HFFc6 (cell line): Measurements from ENCODE around the gene ULK1. TPM values are rescaled to one million over a fixed set of nuclear protein-coding genes. Genes with fewer than 3 reads are reported as not detected.
A peak's percentile ranks its signal among the peaks of the same experiment; 100 is the strongest.

Source experiments
- DNase-seq: peaks from one replicate; pipeline ENCODE4 v3.0.0-alpha.2; 2018
- H3K27ac Mint-ChIP-seq: 2 replicates; pipeline ENCODE4 v1.8.0; 2020; ENCODE audit warnings: mild to moderate bottlenecking, mixed read lengths
- H3K27me3 Mint-ChIP-seq: 2 replicates; pipeline ENCODE4 v1.8.0; 2021; ENCODE audit warnings: mild to moderate bottlenecking, moderate library complexity, mixed read lengths; ENCODE audit not compliant: insufficient read depth
- H3K36me3 Mint-ChIP-seq: 2 replicates; pipeline ENCODE4 v1.8.0; 2021; ENCODE audit warnings: low read depth, mixed read lengths
- H3K4me1 Mint-ChIP-seq: 2 replicates; pipeline ENCODE4 v1.8.0; 2020; ENCODE audit warnings: low read depth, mixed read lengths
- H3K4me3 Mint-ChIP-seq: 2 replicates; pipeline ENCODE4 v1.8.0; 2020; ENCODE audit warnings: mild to moderate bottlenecking, moderate library complexity, mixed read lengths
- H3K9me3 Mint-ChIP-seq: 2 replicates; pipeline ENCODE4 v1.8.0; 2020; ENCODE audit warnings: mild to moderate bottlenecking, mixed read lengths
- CTCF ChIP-seq: fragments of 200-600 bp; sonication (generic); IDR thresholded peaks from 2 replicates; pipeline ENCODE4 v1.5.0; 2021; ENCODE audit warnings: antibody characterized with exemption, mild to moderate bottlenecking
- total RNA-seq, 6 experiments: library from RNA; stranded (reverse); fragmentation: NEBNext Ultra II Directional; extraction: Animal tissue kit (Norgen Biotek cat#: 25700); gene quantifications; 2 replicates in 1 of 6; 3 replicates in 5 of 6; pipeline ENCODE4 v1.2.3, GENCODE V29; 2021

ULK1 gene
- total RNA-seq, 6 experiments from 2014 or later: 21.4 to 35.0 (median 25.5) TPM

GRCh38 chr12:131911851-131912477 is 17.5 kb downstream of the ULK1 start:
- TF ChIP-seq CTCF: no peak; the same call in 1 of the 2 replicates
- Mint-ChIP-seq H3K4me1 (peaks cover 12% of the 10 kb centered on the region), H3K27me3 (no peaks in the 10 kb centered on the region; the same call in 1 of the 2 replicates), H3K9me3 (no peaks in the 10 kb centered on the region), H3K4me3 (no peak overlapping the region), H3K27ac (peak overlapping the region; percentile 70), H3K36me3 (no peaks in the 10 kb centered on the region)
- DNase-seq: no peak

DNA sequence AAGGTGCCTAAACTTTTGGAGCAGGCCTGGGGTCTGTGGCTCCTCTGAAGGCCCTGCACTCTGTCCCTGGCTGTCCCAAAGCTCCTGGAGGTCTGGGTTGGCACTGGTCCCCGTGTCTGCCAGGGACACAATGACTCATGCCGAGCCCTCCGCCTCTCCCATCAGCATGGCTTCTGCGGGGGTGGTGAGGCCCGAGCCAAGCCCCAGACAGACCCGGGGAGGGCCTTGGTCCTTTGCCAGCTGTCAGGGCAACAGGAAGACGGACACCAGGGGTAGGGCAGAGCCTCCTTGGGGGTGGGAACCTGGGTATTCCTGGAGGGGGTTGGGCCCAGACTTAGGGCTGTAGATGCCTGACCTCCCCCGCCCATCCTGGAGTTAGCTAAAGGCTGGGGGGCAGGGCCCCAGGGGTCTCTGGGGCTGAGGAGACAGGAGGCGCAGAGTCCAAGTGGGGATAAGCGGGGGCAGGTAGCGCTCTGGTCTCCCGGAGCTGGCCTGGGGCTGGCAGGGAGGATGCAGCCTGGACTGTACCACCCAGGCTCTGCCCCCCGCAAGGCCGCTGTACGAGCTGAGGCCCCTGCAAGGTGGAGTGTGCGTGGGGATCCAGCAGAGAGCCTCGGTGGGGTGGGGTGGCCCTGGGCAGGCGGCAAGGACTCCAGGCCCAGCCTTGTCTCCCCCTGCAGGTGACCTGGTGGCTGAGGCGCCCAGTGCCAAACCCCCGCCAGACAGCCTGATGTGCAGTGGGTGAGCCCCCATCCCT is 18.3 kb downstream of the ULK1 start:
- peaks cover 12% of the 10 kb centered on the region for H3K4me1 Mint-ChIP-seq
- no peak overlapping the region for H3K4me3 Mint-ChIP-seq
- H3K36me3 Mint-ChIP-seq: no peaks in the 10 kb centered on the region
- no peaks in the 10 kb centered on the region for H3K9me3 Mint-ChIP-seq
- H3K27ac Mint-ChIP-seq: peak overlapping the region; percentile 70
- H3K27me3 Mint-ChIP-seq: no peaks in the 10 kb centered on the region; the same call in 1 of the 2 replicates
- peak; percentile 84 for DNase-seq
- TF ChIP-seq CTCF: peak; percentile 38

GRCh38 chr12:131913666-131914065 is 19.2 kb downstream of the ULK1 start:
- no peak overlapping the region for H3K27ac Mint-ChIP-seq
- DNase-seq: no peak
- H3K4me3 Mint-ChIP-seq: no peak overlapping the region
- no peaks in the 10 kb centered on the region; the same call in 1 of the 2 replicates for H3K27me3 Mint-ChIP-seq
- no peak for TF ChIP-seq CTCF
- peaks cover 12% of the 10 kb centered on the region for H3K4me1 Mint-ChIP-seq
- no peaks in the 10 kb centered on the region for H3K36me3 Mint-ChIP-seq
- no peaks in the 10 kb centered on the region for H3K9me3 Mint-ChIP-seq

- no peak for TF ChIP-seq CTCF
- H3K27me3 Mint-ChIP-seq: no peaks in the 10 kb centered on the region; the same call in 1 of the 2 replicates
- H3K36me3 Mint-ChIP-seq: no peaks in the 10 kb centered on the region
- no peak for DNase-seq
- H3K4me1 Mint-ChIP-seq: peaks cover 12% of the 10 kb centered on the region
- no peaks in the 10 kb centered on the region for H3K9me3 Mint-ChIP-seq
- no peak overlapping the region for H3K4me3 Mint-ChIP-seq
- no peak overlapping the region for H3K27ac Mint-ChIP-seq
Observed at GRCh38 chr12:131914179-131914702, 19.8 kb downstream of the ULK1 start.

DNA sequence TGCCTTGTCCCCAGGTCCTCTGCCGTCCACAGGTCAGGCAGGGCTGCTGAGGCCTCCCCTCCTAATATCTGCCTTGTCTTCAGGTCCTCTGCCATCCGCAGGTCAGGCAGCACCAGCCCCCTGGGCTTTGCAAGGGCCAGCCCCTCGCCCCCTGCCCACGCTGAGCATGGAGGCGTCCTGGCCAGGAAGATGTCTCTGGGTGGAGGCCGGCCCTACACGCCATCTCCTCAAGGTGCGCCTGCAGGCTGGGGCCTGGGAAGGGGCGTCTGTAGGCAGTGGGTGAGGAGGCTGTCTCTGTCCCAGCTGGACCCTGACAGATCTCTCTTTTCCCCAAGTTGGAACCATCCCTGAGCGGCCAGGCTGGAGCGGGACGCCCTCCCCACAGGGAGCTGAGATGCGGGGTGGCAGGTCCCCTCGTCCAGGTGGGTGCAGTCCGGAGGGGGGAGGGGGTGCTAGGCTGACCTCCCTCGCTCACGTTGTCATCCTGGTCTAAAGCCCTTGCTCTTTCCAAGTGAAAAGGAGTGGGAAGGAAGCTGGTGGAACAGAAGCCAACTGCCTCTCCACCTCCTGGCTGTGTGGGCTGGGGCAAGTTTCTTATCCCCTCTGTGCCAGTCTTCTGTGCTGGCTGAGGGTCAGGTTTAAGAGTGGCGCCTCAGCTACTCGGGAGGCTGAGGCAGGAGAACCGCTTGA is 20.7 kb downstream of the ULK1 start:
- H3K4me1 Mint-ChIP-seq: peaks cover 12% of the 10 kb centered on the region

More for the DNA sequence above, 20.7 kb downstream of the ULK1 start:
- Mint-ChIP-seq H3K9me3 (no peaks in the 10 kb centered on the region), H3K36me3 (no peaks in the 10 kb centered on the region), H3K27me3 (no peaks in the 10 kb centered on the region; the same call in 1 of the 2 replicates), H3K27ac (no peak overlapping the region), H3K4me3 (no peak overlapping the region)
- no peak for TF ChIP-seq CTCF
- DNase-seq: no peak
